ENCODE results near the gene KRT6B.
"Not testable (repeated sequence)": the region's sequence is repeated elsewhere in the genome, so short reads cannot be mapped to it uniquely, and the experiment has no call there.

KRT6B gene

DNA sequence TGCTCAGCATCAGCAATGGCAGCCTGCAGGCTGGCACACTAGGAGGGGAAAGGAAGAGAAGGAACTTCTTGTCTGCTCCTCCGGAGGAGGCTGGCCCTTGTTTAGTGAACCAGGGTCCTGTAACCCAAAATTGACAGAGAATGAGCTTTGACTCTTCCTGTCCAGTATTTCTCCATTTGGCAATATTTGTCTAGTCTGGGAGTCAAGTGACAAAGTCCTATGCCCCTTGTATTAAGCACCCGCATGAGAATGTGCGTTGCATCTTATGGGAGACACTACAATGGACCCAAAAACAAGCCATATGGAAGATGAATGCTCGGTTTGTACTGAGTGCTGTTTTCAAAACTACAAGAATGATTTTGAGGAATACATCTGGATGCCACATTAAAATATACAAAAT lies 17.9 kb upstream of the KRT6B start:
- no peak for DNase-seq (ENCODE audit: low spot score)

DNA sequence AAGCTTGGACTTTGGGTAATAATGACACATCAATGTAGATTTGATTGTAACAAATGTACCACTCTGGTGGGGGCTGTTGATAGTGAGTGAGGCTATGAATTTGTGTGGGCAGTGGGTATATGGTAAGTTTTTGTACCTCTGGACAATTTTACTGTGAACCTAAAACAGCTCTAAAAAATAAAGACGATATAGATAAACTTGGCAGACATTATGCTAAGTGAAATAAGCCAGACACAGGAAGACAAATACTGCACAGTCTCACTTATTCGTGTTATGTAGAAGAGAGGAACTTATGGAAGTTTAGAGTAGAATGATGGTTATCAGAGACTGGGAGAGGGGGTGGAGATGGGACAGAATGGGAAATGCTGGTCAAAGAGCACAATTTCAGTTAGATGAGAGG lies 13.0 kb upstream of the KRT6B start:
- no peak for DNase-seq (ENCODE audit: low spot score)

DNA sequence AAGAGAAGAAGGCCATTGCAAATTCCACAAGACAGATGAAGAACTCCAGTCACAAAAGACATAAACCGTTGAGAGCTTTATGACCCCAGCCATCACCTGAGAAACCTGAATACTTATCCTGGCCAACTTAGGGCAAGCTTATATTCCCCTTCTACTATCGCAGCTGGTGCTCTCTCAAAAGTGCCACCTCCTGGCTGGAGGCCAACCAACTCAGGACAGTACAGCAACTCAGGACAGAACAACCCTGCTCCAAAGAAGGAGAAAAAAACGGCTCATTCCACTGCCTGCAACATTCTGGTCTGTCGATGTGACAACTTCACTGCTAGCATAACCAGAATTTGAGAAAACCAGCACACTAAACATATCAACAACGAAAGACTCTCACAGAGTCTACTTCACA lies 9.7 kb upstream of the KRT6B start:
- DNase-seq (ENCODE audit: low spot score) = no peak

DNA sequence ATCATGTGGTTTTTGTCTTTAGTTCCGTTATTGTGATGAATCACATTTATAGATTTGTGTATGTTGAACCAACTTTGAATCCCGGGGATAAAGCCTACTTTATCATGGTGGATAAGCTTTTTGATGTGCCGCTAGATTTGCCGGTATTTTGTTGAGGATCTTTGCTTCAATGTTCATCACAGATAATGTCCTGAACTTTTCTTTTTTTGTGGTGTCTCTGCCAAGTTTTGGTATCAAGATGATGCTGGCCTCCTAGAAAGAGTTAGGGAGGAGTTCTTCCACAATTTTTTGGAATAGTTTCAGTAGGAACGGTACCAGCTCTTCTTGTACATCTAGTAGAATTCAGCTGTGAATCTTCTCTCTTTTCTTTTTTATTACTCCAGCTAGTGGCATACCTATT lies 6.9 kb upstream of the KRT6B start:
- no peak for DNase-seq (ENCODE audit: low spot score)

DNA sequence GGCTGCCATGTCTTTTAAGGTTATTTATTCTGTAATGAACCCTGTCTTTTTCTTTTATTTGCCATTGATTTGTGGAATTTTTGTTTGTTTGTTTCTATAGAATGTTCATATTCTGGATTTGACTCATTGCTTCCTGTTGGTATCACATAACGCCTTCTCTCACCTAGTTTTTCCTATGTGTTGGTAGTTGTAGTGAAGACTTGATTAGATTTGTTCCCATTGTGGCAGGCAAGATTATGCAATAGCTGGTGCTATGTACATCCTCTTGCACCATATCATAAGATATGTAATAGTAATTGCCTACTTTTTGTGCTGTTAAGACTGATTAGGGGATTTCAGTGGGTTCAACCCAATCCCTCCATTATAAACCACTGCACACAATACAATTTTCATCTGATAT lies 3.9 kb upstream of the KRT6B start:
- DNase-seq (ENCODE audit: low spot score) = no peak

DNA sequence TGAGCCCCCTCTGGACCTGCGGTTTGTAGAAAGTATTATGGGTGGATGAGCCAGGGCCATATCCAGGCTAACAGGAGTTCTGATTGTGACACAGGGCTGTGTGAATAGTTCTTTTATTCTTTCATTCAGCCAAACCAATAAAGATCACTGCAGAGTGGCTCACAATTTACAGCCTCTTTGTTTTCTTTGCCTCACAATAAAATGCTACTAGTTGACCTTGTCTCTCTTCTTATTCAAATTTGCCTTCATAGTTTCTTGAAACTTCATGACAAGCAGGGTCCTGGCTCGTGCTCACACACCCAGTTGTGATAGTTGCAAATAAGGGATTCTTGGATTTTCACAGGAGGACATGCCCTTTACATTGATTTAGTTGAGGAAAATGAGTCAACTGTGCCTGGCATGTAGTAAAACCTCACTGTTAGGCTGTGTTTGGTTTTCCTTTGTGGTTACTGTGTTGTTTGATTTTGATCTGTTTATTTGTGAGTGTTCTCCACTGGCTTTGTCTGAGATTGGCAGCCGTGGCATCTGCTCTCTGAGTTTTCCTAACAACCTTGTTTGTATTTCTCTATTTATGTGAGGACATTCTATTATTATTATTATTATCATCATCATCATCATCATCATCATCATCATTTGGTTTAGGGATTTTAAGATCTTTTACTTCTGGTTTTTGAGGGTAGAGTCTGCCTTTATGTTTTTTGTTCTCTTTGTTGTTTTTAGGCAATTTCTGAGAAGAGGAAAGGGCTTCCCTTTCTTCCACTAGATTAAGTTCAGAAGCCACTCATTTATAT lies 2.7 kb upstream of the KRT6B start:
- no peak for DNase-seq (ENCODE audit: low spot score)

DNA sequence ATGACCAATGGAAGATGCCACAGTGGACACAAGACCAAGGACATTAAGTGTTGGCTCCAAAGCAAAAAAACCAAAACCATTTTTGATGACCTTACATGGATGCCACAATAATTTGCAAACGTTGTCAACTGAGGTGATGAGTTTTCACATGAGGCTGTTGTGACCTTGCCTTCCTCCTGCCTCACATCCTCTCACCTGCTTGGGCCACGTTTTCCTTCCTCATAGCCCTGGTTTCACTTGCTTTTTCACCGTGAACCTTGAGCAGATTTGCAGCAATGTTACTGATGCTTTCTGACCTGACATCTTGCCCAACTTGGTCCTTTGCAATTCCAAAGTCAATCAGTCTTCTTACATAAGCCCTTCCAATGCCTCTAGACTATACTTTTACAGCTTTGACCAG lies 3.7 kb downstream of the KRT6B start:
- DNase-seq (ENCODE audit: low spot score) = no peak

DNA sequence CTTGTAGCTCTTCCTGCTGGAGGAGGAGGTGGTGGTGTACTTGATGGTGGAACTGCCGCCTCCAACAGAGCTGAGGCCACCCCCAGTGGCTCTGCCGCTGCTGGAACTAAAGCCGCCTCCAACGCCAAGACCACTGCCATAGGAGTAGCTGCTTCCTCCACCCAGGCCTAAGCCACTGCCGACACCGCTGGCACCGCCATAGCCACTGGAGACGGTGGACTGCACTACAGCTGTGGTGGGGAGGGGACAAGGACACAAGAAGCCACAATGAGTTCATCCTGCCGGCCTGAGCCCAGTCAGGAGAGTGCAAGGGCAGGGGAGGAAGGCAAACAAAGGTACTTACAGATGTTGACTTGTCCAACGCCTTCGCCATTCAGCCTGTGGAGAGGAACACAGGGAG lies 4.8 kb downstream of the KRT6B start:
- not testable (repeated sequence) for DNase-seq (ENCODE audit: low spot score)

DNA sequence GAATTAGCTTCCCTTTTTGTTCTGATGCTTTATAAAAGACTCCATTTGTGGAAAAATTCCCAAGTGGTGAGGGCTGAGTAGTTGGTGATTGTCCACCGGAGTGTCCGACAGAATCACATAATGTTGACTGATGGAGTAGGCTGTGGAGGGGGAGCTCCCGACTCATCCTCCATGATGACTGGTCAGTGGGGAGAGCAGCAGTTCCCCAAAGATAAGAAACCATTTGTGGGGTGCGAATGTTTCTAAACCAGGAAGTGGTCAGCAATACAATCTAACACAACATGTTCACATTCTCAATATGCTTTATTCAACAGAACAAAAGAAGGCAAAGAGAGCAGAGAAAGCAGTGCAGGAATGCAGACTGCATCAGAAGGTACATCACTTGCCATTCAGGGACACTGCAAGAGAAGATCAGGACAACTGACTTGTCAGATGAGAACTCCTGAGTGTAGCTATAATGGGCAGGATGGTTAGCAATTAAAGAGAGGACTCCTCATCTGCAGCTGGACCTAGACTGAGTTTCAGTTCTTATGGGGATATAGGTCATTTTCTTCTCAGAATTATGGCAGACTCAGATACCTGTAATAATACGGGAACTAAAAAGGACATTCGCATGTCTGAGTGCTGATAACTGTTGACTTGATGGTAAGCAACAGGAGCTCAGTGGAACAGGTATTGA lies 5.4 kb downstream of the KRT6B start:
- DNase-seq (ENCODE audit: low spot score) = no peak

DNA sequence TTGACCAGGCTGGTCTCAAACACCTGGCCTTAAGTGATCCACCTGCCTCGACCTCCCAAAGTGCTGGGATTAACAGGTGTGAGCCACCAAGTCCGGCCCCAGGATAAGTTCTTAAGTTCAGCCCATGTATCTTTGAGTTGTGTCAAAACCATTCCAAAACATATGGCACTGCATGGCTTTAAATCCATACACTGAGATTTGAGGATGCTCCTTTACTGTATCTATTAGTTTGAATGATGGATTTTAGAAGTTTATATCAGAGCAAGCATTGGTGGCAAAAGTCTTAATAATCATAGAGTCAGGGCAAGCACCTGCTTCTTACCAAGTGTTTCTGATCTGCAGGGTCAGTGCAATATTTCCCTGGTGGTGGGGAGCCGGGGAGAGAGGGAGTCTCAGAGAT lies 6.1 kb downstream of the KRT6B start:
- no peak for DNase-seq (ENCODE audit: low spot score)

DNA sequence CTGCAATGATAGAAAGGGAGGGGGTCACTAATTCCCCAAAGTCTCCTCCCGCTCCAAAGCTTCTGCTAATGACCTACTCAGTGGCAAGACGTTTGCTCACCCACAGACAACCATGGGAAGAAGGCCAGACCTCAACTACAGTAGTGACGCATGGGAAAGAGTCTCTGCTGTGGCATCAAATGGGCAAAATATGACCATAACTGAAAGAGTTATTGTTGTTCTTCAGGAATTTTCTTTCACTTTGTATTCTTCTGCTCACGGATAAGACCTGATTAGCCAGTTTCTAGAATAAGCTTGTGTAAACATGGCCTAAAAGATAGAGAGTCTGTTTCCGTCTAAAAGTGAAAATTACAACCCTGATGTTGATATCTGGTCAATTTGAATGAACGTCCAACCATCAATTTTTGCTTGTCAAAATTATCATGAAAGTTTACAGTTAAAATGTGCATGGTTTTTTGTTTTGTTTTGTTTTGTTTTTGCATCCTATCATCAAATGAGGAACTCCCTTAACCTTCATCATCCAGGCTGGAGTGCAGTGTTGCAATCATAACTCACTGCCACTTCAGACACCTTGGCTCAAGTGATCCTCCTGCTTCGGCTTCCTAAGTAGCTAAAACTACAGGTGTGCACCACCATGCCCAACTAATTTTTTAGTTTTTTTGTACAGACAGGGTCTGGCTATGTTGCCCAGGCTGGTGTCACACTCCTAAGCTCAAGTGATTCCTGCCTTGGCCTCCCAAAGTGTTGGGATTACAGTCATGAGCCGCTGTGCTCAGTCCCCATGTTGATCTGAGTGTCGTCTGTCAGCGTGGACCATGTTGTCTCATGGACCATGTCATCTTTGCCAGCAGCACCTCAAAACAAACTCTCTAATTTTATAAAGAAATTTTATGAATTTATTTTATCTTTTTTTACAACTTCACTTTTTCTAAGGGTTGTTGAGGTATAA lies 7.0 kb downstream of the KRT6B start:
- DNase-seq (ENCODE audit: low spot score) = no peak

DNA sequence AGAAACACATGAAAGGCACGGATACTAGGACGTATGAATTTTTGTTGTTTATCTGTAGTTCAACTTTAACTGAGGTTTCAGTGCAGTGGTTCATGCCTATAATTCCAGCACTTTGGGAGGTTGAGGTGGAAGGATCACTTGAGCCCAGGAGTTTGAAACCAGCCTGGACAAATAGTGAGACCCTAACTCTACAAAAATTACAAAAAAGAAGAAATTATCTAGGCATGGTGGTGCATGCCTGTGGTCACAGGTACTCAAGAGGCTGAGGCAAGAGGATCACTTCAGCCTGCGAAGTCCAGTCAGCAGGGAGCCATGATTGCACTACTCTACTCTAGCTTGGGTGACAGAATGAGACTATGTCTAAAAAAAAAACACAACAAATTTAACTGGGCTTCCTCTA lies 8.0 kb downstream of the KRT6B start:
- DNase-seq (ENCODE audit: low spot score) = no peak

DNA sequence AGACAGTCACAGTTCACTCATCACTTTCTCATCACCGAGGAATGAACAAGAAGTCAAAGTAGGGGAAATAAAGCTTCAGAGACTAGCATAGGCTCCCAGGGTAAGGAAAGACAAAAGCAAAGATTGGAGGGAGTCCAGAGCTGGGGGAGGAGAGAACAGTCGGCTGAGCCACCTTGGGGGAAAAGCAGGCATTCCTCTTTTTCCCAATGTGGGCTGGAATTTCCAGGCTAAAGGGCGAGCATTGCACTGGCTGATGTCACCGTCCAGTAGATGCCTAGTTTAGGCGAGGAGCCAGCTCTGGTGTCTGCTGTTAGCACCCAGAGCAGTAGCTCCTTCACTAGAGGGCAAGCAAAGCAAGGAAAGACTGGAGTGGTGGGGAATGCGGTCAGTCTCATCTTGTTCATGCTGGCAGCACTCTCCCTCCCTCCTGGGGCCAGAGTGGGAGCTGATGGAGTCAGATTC lies 9.3 kb downstream of the KRT6B start:
- no peak for DNase-seq (ENCODE audit: low spot score)

DNA sequence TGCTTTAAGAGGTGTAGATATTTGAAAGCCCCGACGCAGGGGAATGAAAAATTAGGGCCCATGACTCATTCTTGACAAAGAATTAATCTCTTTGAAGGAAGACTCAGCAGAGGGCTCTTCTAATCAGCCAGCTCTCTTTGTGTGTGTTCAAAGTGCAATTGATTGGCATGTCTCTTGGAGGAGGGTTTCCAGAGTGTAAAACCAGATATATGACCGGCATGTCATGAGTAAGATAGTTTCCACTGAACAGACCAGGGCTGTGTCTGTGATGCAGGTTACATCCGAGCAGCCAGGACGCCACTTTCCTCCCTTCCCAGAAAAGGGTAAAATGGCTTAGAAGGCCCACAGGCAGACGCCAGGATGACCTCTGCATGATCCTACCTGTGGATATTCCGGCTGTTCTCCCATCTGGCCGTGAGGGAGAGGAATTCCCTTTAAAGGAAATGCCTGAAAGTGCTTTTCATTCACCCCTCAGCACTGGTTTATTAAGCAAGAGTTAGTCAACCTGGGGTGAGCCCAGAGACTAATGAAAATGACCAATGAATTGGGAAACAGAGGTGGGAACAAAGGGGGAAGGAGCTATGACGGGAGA lies 10.5 kb downstream of the KRT6B start:
- DNase-seq (ENCODE audit: low spot score) = no peak

DNA sequence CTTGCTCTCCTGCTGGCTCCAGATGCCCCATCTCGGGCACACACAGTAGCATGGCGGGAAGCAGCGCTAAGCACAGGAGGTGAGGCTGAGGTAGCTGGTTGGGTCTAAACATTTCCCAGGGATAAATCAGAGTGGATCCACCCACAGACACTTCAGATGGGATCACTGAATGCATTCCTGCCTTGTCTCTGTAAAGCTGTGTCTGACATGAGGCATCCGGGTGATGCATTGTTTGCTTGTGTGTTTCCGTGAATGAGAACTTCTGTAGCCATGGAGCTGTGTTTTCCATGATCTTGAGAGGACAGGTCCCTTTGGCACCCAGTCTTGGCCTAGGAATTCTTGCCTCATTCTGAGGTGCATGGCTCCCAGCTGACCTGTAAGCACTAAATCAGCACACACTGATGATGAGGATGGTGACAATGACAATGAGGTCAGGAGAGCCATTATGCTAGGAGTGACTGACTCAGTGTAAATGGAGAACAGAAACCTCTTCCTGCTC lies 11.1 kb downstream of the KRT6B start:
- DNase-seq (ENCODE audit: low spot score) = no peak

DNA sequence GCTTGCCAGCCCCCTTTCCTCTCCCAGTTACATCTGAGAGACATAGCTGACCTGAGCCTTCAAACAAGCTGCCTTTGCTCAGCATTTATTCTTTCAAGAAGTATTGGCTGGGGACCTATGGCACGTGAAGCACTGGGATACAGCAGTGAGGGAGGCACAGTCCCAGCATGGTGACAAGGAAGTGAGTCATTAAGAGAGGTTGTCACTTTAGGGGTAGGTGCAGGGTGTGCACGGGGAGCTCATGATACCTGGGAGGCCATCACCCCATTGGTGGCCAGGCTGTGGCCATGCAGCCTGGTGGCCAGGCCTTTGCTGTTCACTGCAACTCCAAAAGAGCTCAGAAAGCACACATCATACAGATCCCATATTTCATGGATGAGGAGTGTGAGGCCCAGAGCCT lies 12.1 kb downstream of the KRT6B start:
- DNase-seq (ENCODE audit: low spot score) = no peak

DNA sequence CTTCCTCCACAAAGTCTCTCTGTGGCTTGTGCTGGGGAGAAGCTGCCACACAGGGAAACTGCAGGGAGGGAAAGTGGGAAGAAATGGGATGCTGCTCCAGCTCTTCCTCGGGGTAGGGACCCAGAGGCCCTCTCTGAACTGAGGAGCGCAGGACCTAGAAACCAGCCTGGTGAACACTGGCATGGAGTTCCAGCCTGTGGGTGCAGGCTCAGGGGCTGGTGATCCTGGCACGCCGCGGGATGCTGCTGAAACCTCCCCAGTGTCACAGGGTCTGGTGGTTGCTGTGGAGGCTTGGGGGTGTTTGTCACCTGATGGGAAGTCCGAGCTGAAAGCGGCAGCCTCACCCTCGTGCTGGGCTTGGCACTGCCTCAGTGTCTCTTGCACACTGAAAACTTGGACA lies 12.5 kb downstream of the KRT6B start:
- DNase-seq (ENCODE audit: low spot score) = no peak

DNA sequence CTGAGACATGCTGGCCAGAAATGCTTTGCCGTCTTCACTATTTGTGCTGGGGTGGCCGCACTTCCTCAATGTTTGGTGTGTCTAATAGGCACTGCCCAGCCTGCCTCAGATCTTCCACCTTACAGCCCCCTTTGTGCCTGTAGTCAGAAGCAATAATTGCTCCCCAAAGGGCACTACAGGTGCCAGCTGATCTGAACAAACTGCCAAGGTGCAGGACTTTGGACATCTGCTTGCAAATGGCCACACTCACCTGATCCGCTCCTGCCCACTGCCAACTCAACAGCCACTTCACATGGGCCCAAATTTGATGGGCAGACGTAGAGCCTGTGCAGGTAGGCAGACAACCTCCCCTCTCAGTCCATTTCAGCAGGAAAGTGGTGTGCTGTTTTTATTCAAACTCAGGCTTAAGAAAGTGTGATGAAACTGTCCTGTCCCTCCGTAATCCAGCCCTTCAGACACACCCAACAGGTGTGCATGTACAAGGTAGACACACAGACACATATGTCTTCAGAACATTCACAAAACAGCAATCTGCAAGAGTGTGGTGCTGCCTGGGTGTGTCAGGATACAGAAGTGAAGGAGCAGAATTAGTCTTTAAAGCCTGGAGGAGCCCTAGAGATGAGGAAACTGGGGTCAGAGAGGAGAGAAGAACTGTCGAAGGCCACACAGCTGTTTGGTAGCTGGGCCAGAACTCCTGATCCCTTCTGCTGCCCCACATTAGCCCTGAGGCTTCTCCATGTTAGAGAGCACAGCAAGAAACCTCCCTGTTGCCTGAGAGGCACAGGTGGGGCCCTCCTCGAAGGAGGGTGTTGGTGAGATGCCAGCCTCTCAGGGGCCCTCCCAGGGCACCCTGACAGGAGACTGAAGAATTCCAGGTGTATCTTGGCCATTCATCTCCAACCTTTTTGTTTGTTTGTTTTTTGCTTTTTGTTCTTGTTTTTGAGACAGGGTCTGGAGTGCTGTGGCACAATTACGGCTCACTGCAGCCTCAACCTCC lies 13.3 kb downstream of the KRT6B start:
- DNase-seq (ENCODE audit: low spot score) = no peak

DNA sequence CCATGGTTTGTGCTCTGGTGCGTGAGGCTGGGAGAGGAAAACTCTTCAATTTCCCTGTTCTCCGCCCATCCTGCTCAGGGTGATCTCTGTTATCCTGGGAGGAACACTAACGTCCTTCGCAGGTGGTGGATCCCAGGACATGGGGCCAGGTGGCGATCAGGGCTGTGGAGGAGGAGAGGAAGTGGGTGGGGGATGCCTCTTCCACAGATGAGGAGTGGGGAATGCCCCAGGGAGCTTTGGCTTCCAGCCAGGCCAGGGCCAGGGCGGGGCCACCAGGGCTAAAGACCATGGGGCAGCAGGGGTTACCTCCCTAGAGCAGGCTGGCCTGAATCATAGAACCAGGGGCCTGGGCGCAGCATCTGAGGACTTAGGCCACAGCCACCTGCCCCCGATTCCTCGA lies 14.4 kb downstream of the KRT6B start:
- DNase-seq (ENCODE audit: low spot score) = no peak

DNA sequence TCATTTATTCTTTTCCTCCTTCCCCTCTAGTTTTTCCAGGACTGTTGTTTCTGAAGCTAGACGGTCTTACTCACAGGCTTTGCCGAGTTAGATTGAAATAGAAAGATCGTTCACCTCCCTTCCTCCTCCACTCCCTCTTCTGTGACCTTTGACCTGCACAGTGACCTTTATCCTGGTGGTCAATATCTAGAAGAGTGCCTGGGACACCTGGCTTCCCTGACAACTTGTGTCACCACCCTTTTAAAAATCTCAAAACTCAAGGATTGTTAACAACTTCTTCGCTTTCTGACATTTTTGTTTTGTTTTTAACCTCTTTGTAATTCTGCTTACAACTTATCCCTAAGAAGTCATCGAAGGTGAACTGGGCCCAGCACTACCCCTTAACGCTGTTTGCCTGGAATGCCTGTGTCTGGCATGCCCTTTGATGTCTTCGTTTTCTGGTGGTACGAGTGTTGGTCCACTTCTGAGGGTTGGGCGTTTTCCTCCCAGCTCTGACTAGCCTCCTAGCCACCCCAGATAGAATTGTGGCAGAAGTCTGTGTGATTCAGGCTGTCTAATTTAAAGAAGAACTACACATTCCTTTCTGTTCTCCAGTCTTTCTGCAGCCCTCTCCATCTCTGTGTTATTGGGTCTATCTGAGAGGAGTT lies 15.0 kb downstream of the KRT6B start:
- DNase-seq (ENCODE audit: low spot score) = no peak
